Spleen (tissue), 11 donors: Measurements from ENCODE around the gene VSX1. TPM values are rescaled to one million over a fixed set of nuclear protein-coding genes. Genes with fewer than 3 reads are reported as not detected.

ENCODE experiments used
- DNase-seq: peaks from one replicate; pipeline ENCODE4 v3.0.0-alpha.2; 2020
- H3K27ac ChIP-seq, 8 donors: fragments of 200-600 bp; sonication (generic) in 7 of 8; 1 replicate in 4 of 8; 2 replicates in 4 of 8; pipeline versions ENCODE4 v1.5.0 to v1.8.0; 2016 to 2021; ENCODE audit warnings: inconsistent platforms in 4 of 8, mild to moderate bottlenecking in 4 of 8, moderate library complexity in 1 of 8
- H3K27me3 ChIP-seq, 7 donors: fragments of 200-600 bp; sonication (generic) in 6 of 7; replicated peaks in 1 of 7; 1 replicate in 4 of 7; 2 replicates in 3 of 7; pipeline versions ENCODE4 v1.5.0 to v1.8.0; 2016 to 2021; ENCODE audit warnings: inconsistent platforms in 3 of 7, mild to moderate bottlenecking in 1 of 7
- H3K36me3 ChIP-seq, 6 donors: fragments of 200-600 bp; sonication (generic) in 5 of 6; 1 replicate in 4 of 6; 2 replicates in 2 of 6; pipeline versions ENCODE4 v1.5.0 to v1.8.0; 2016 to 2021; ENCODE audit warnings: inconsistent platforms in 2 of 6
- H3K4me1 ChIP-seq, 6 donors: fragments of 200-600 bp; sonication (generic) in 5 of 6; 1 replicate in 3 of 6; 2 replicates in 3 of 6; pipeline versions ENCODE4 v1.5.0 to v1.8.0; 2016 to 2021; ENCODE audit warnings: inconsistent platforms in 3 of 6
- H3K4me3 ChIP-seq, 8 donors: fragments of 200-600 bp; sonication (generic) in 7 of 8; 1 replicate in 4 of 8; 2 replicates in 4 of 8; pipeline versions ENCODE4 v1.5.0 to v1.8.0; 2016 to 2021; ENCODE audit warnings: inconsistent platforms in 4 of 8, mild to moderate bottlenecking in 4 of 8, moderate library complexity in 2 of 8
- H3K9me3 ChIP-seq, 8 donors: fragments of 200-600 bp; sonication (generic) in 7 of 8; 1 replicate in 4 of 8; 2 replicates in 4 of 8; pipeline versions ENCODE4 v1.5.0 to v1.8.0; 2016 to 2021; ENCODE audit warnings: inconsistent platforms in 4 of 8
- CTCF ChIP-seq, 11 experiments: fragments of 200-600 bp in 7 of 11; fragments of 450-650 bp in 4 of 11; sonication (generic) in 4 of 11; IDR thresholded peaks in 8 of 11; conservative IDR thresholded peaks in 3 of 11; 1 replicate in 7 of 11; 2 replicates in 4 of 11; pipeline versions ENCODE4 v1.4.0 to v1.8.0; 2016 to 2021; ENCODE audit warnings: antibody characterized with exemption in 11 of 11, inconsistent platforms in 4 of 11, mild to moderate bottlenecking in 1 of 11
- POLR2A ChIP-seq, 3 donors: fragments of 450-650 bp; IDR thresholded peaks; one replicate each; pipeline ENCODE4 v1.5.1; 2017; ENCODE audit warnings: antibody characterized with exemption in 3 of 3, mild to moderate bottlenecking in 1 of 3
- POLR2AphosphoS5 ChIP-seq, 3 donors: sonication (generic); formaldehyde crosslinking; IDR thresholded peaks; one replicate each; pipeline ENCODE4 v1.5.1; 2017; ENCODE audit warnings: antibody characterized with exemption in 3 of 3
- WGBS, 5 donors: extraction: QIAGEN DNeasy Blood & Tissue Kit in 3 of 5; methylation state at CpG; one replicate each; pipeline versions ENCODE4 v1.1.5 to v1.1.7; 2013 to 2018; 5-methylcytosine and 5-hydroxymethylcytosine counted together
- intact Hi-C: fragments of 100-400 bp; cut with DNase I; formaldehyde crosslinking; loops from one replicate; pipeline ENCODE4 v1.15.0; 2023; ENCODE audit warnings: low total_unique reads
- polyA plus RNA-seq, 3 donors: library from polyadenylated mRNA; stranded (reverse); fragments of 200-250 nt; gene quantifications; one replicate each; pipeline ENCODE4 v1.2.1, GENCODE V29; 2013
- total RNA-seq, 7 donors: library from RNA; depleted of rRNA in 3 of 7; stranded (reverse); fragments of >200 nt in 3 of 7; fragmentation: NEBNext Ultra II Directional in 4 of 7; extraction: Animal tissue kit (Norgen Biotek cat#: 25700) in 4 of 7; gene quantifications; one replicate each; pipeline versions ENCODE4 v1.1.0 to v1.2.1, GENCODE V29; 2016 to 2021
- donor health status: healthy with polysubstance abuse.
- donor health status: DM: no; HTN: no; CAD: no; lungs with moderate emphysema.
- donor health status: DM: no; HTN: no; CAD: no.
- donor health status: Bipolar disorder and iron deficiency.
- donor health status: healthy.
- donor health status: DM: no; HTN: no; CAD: no.
- donor health status: DM: yes; HTN: yes; CAD: no.

The VSX1 gene
- total and polyA plus RNA-seq, 10 donors = not detected

- DNase-seq = peak; percentile 92
- WGBS, 5 donors = 40 to 53% (median 42%) methylated on average over 14 of the region's 14 CpGs
- no peaks in the 10 kb centered on the region for H3K9me3 ChIP-seq
- peaks cover 37 to 93% (median 77%) of the 10 kb centered on the region in 6 donors for H3K4me1 ChIP-seq
- peak overlapping the region; percentile 74 to 94 (median 80) for H3K27ac ChIP-seq
- H3K4me3 ChIP-seq = peak overlapping the region in 1 of 8 donors; percentile 31
- intact Hi-C loops = no loop called here
- no peaks in the 10 kb centered on the region for H3K27me3 ChIP-seq
- TF ChIP-seq POLR2A (IDR thresholded peaks at IDR 0.05) (no peak), POLR2AphosphoS5 (IDR thresholded peaks at IDR 0.05) (peak; percentile 82 to 87 (median 84)), CTCF (IDR thresholded peaks at IDR 0.05 in 8 of 11, conservative IDR thresholded peaks at IDR 0.05 in 3 of 11) (no peak)
- peaks cover 0 to 40% (median 19%) of the 10 kb centered on the region in 6 donors for H3K36me3 ChIP-seq
Observed at GRCh38 chr20:25042531-25043498, 39.1 kb downstream of the VSX1 start.

GRCh38 chr20:25041813-25042530 lies 40.0 kb downstream of the VSX1 start:
- DNase-seq = peak; percentile 73
- WGBS, 5 donors = 84 to 89% (median 88%) methylated on average over 16 to 21 of the region's 21 CpGs
- no peaks in the 10 kb centered on the region for H3K27me3 ChIP-seq
- TF ChIP-seq POLR2AphosphoS5 (IDR thresholded peaks at IDR 0.05) (no peak), CTCF (IDR thresholded peaks at IDR 0.05 in 8 of 11, conservative IDR thresholded peaks at IDR 0.05 in 3 of 11) (no peak), POLR2A (IDR thresholded peaks at IDR 0.05) (no peak)
- peaks cover 0 to 32% (median 10%) of the 10 kb centered on the region in 6 donors for H3K36me3 ChIP-seq
- no peaks in the 10 kb centered on the region for H3K9me3 ChIP-seq
- no peak overlapping the region for H3K4me3 ChIP-seq
- peak overlapping the region in 7 of 8 donors; percentile 74 to 94 (median 80) for H3K27ac ChIP-seq
- intact Hi-C loops = no loop called here
- peaks cover 45 to 98% (median 85%) of the 10 kb centered on the region in 6 donors for H3K4me1 ChIP-seq

- Histone ChIP-seq H3K9me3 (no peaks in the 10 kb centered on the region), H3K27me3 (no peaks in the 10 kb centered on the region), H3K27ac (peak overlapping the region in 5 of 8 donors; percentile 22 to 78 (median 33)), H3K36me3 (peaks cover 0 to 17% (median 0%) of the 10 kb centered on the region in 6 donors), H3K4me3 (no peak overlapping the region), H3K4me1 (peaks cover 59 to 100% (median 96%) of the 10 kb centered on the region in 6 donors)
- peak; percentile 72 for DNase-seq
- TF ChIP-seq POLR2A (IDR thresholded peaks at IDR 0.05) (no peak), CTCF (IDR thresholded peaks at IDR 0.05 in 8 of 11, conservative IDR thresholded peaks at IDR 0.05 in 3 of 11) (no peak), POLR2AphosphoS5 (IDR thresholded peaks at IDR 0.05) (no peak)
- intact Hi-C loops = no loop called here
- WGBS, 5 donors = 63 to 90% (median 71%) methylated on average over 6 of the region's 6 CpGs
Observed at GRCh38 chr20:25040438-25040831, 41.5 kb downstream of the VSX1 start.
